ENCODE measurements around the gene ASXL1. TPM values are rescaled to one million over a fixed set of nuclear protein-coding genes. Genes with fewer than 3 reads are reported as not detected.
A peak's percentile ranks its signal among the peaks of the same experiment; 100 is the strongest.

The ASXL1 gene
- total and polyA plus RNA-seq, 9 of the 15 experiments (the other 6 are each of a cell fraction or from before 2014, with no cell fraction given), result 6.5 to 65.3 (median 32.3) TPM

- TF ChIP-seq HMGN3 (IDR thresholded peaks at IDR 0.05; ENCODE audit: borderline replicate concordance, extremely low read depth, insufficient read length, low read depth, low read length) (peak; percentile 56), TAF15 (IDR thresholded peaks at IDR 0.05; ENCODE audit: low read depth, low read length) (no peak), ZNF277 (CRISPR knock-in tag; IDR thresholded peaks at IDR 0.05; ENCODE audit: borderline replicate concordance) (no peak), ARNT (IDR thresholded peaks at IDR 0.05) (no peak), RBBP5 (IDR thresholded peaks at IDR 0.05; ENCODE audit: borderline replicate concordance, insufficient read depth, low read length, poor library complexity, severe bottlenecking) (peak; percentile 47), NFIC (IDR thresholded peaks at IDR 0.05) (0 out of 2 replicates have a peak, but pooled peaks have one; percentile 13), POLR2B (IDR thresholded peaks at IDR 0.05; ENCODE audit: low read depth, partially characterized antibody) (peak; percentile 54), MNT (conservative IDR thresholded peaks at IDR 0.05) (peak in 1 of 2 experiments; percentile 41; a peak in 2 of 4 replicates), ZNF324 (CRISPR knock-in tag; IDR thresholded peaks at IDR 0.05) (no peak), NRF1 (conservative IDR thresholded peaks at IDR 0.05 in 1 of 2, IDR thresholded peaks at IDR 0.05 in 1 of 2) (peak in 1 of 2 experiments; percentile 37; a peak in 1 of 4 replicates), ZNF232 (CRISPR knock-in tag; IDR thresholded peaks at IDR 0.05) (no peak), NR2F6 (CRISPR knock-in tag; IDR thresholded peaks at IDR 0.05) (0 out of 2 replicates have a peak, but pooled peaks have one; percentile 12), SIN3B (IDR thresholded peaks at IDR 0.05; ENCODE audit: low read depth) (0 out of 2 replicates have a peak, but pooled peaks have one; percentile 24), HDAC2 (IDR thresholded peaks at IDR 0.05) (no peak), RBM34 (IDR thresholded peaks at IDR 0.05; ENCODE audit: borderline replicate concordance, insufficient read depth, low read length) (no peak), CGGBP1 (CRISPR knock-in tag; IDR thresholded peaks at IDR 0.05) (no peak)
- TF ChIP-seq, protein P1, sequence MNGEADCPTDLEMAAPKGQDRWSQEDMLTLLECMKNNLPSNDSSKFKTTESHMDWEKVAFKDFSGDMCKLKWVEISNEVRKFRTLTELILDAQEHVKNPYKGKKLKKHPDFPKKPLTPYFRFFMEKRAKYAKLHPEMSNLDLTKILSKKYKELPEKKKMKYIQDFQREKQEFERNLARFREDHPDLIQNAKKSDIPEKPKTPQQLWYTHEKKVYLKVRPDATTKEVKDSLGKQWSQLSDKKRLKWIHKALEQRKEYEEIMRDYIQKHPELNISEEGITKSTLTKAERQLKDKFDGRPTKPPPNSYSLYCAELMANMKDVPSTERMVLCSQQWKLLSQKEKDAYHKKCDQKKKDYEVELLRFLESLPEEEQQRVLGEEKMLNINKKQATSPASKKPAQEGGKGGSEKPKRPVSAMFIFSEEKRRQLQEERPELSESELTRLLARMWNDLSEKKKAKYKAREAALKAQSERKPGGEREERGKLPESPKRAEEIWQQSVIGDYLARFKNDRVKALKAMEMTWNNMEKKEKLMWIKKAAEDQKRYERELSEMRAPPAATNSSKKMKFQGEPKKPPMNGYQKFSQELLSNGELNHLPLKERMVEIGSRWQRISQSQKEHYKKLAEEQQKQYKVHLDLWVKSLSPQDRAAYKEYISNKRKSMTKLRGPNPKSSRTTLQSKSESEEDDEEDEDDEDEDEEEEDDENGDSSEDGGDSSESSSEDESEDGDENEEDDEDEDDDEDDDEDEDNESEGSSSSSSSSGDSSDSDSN (IDR thresholded peaks at IDR 0.05; ENCODE audit: borderline replicate concordance in 1 of 2, low read depth in 2 of 2, low read length in 2 of 2), result peak in 1 of 2 experiments; percentile 58; a peak in 1 of 4 replicates
- TF ChIP-seq, protein P2, sequence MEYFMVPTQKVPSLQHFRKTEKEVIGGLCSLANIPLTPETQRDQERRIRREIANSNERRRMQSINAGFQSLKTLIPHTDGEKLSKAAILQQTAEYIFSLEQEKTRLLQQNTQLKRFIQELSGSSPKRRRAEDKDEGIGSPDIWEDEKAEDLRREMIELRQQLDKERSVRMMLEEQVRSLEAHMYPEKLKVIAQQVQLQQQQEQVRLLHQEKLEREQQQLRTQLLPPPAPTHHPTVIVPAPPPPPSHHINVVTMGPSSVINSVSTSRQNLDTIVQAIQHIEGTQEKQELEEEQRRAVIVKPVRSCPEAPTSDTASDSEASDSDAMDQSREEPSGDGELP (CRISPR knock-in tag; IDR thresholded peaks at IDR 0.05; ENCODE audit: borderline replicate concordance), result peak; percentile 64; the same call in 1 of the 2 replicates
Measured at GRCh38 chr20:32358883-32359632, 927 bp downstream of the ASXL1 start (continued).
